Ishikawa (cell line): ENCODE results near the gene FBXL3.

ENCODE experiments used
- CEBPB ChIP-seq: IDR thresholded peaks from 2 replicates; pipeline ENCODE4 v1.6.1; 2012
- CREB1 ChIP-seq: IDR thresholded peaks from 2 replicates; pipeline ENCODE4 v1.6.1; 2012; ENCODE audit warnings: low read depth
- EGR1 ChIP-seq: IDR thresholded peaks from 2 replicates; pipeline ENCODE4 v1.6.1; 2012
- EP300 ChIP-seq: IDR thresholded peaks from 2 replicates; pipeline ENCODE4 v1.6.1; 2012; ENCODE audit warnings: borderline replicate concordance
- FOXM1 ChIP-seq: IDR thresholded peaks from 2 replicates; pipeline ENCODE4 v1.6.1; 2012; ENCODE audit warnings: low read depth, borderline replicate concordance
- MAX ChIP-seq: IDR thresholded peaks from 2 replicates; pipeline ENCODE4 v1.6.1; 2012
- NFIC ChIP-seq: IDR thresholded peaks from 2 replicates; pipeline ENCODE4 v1.6.1; 2012
- RAD21 ChIP-seq: IDR thresholded peaks from 2 replicates; pipeline ENCODE4 v1.6.1; 2012; ENCODE audit warnings: low read depth
- REST ChIP-seq: IDR thresholded peaks from 2 replicates; pipeline ENCODE4 v1.6.1; 2012; ENCODE audit warnings: low read depth, mild to moderate bottlenecking
- TAF1 ChIP-seq: IDR thresholded peaks from 2 replicates; pipeline ENCODE4 v1.6.1; 2012; ENCODE audit warnings: low read depth, mild to moderate bottlenecking
- TCF12 ChIP-seq: IDR thresholded peaks from 2 replicates; pipeline ENCODE4 v1.6.1; 2012; ENCODE audit warnings: low read depth
- TEAD4 ChIP-seq: IDR thresholded peaks from 2 replicates; pipeline ENCODE4 v1.6.1; 2012
- USF1 ChIP-seq: IDR thresholded peaks from 2 replicates; pipeline ENCODE4 v1.6.1; 2012
- YY1 ChIP-seq: IDR thresholded peaks from 2 replicates; pipeline ENCODE4 v1.6.1; 2012; ENCODE audit warnings: low read depth
- ZBTB7A ChIP-seq: IDR thresholded peaks from 2 replicates; pipeline ENCODE4 v1.6.1; 2012; ENCODE audit warnings: low read depth

The FBXL3 gene

GRCh38 chr13:77001540-77001939 is 25.4 kb downstream of the FBXL3 start:
- TF ChIP-seq NFIC (no peak), USF1 (no peak), ZBTB7A (no peak)

GRCh38 chr13:77000475-77000874 is 26.5 kb downstream of the FBXL3 start:
- no peak for TF ChIP-seq YY1
- no peak for TF ChIP-seq TCF12
- no peak for TF ChIP-seq RAD21
- TF ChIP-seq USF1: no peak
- TF ChIP-seq CREB1: no peak
- no peak for TF ChIP-seq CEBPB
- no peak for TF ChIP-seq EGR1
- TF ChIP-seq EP300: no peak
- no peak for TF ChIP-seq FOXM1
- no peak for TF ChIP-seq NFIC
- no peak for TF ChIP-seq TEAD4
- no peak for TF ChIP-seq TAF1
- TF ChIP-seq MAX: no peak
- no peak for TF ChIP-seq ZBTB7A
- no peak for TF ChIP-seq REST

- TF ChIP-seq TAF1 (no peak), MAX (no peak), FOXM1 (no peak), USF1 (no peak), REST (no peak), TCF12 (no peak), NFIC (no peak), ZBTB7A (no peak)
Measured at GRCh38 chr13:76994281-76994680, 32.7 kb downstream of the FBXL3 start.

- TF ChIP-seq TEAD4 (no peak), EGR1 (no peak), TAF1 (no peak), MAX (no peak), EP300 (no peak), RAD21 (no peak), YY1 (no peak), USF1 (no peak)
Measured at GRCh38 chr13:76993473-76993872, 33.5 kb downstream of the FBXL3 start.

GRCh38 chr13:76993021-76993420 is 33.9 kb downstream of the FBXL3 start:
- TF ChIP-seq REST (no peak), TEAD4 (no peak), EGR1 (no peak), TAF1 (no peak), CREB1 (no peak), USF1 (no peak), RAD21 (no peak), CEBPB (no peak), YY1 (no peak), NFIC (no peak), ZBTB7A (no peak), FOXM1 (no peak)
